WI38 (cell line): ENCODE measurements around the gene AP1G2.

Experiments used
- H3K4me3 ChIP-seq: 2 replicates; pipeline ENCODE4 v1.5.1; 2011; ENCODE audit warnings: low read depth, mild to moderate bottlenecking, control low read depth, low read length
- TF ChIP-seq, protein P1 (sequence below): IDR thresholded peaks from 2 replicates; pipeline ENCODE4 v1.5.1; 2012; ENCODE audit warnings: low read depth, mild to moderate bottlenecking, control low read depth, low read length

Gene AP1G2

GRCh38 chr14:23568600-23569331 lies 1.2 kb upstream of the AP1G2 start:
- TF ChIP-seq, protein P1, sequence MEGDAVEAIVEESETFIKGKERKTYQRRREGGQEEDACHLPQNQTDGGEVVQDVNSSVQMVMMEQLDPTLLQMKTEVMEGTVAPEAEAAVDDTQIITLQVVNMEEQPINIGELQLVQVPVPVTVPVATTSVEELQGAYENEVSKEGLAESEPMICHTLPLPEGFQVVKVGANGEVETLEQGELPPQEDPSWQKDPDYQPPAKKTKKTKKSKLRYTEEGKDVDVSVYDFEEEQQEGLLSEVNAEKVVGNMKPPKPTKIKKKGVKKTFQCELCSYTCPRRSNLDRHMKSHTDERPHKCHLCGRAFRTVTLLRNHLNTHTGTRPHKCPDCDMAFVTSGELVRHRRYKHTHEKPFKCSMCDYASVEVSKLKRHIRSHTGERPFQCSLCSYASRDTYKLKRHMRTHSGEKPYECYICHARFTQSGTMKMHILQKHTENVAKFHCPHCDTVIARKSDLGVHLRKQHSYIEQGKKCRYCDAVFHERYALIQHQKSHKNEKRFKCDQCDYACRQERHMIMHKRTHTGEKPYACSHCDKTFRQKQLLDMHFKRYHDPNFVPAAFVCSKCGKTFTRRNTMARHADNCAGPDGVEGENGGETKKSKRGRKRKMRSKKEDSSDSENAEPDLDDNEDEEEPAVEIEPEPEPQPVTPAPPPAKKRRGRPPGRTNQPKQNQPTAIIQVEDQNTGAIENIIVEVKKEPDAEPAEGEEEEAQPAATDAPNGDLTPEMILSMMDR = peak; percentile 20; the same call in 1 of the 2 replicates
- H3K4me3 ChIP-seq = no peak overlapping the region

- TF ChIP-seq, protein P1 = no peak
- H3K4me3 ChIP-seq = no peak overlapping the region
These were observed 519 bp upstream of the AP1G2 start for GRCh38 chr14:23568021-23568599.

GRCh38 chr14:23566778-23567185 lies 809 bp downstream of the AP1G2 start:
- TF ChIP-seq, protein P1 = no peak
- peak overlapping the region; percentile 60 for H3K4me3 ChIP-seq

- TF ChIP-seq, protein P1 = no peak
- H3K4me3 ChIP-seq = no peak overlapping the region
These were observed 1.3 kb downstream of the AP1G2 start for GRCh38 chr14:23566112-23566777.

GRCh38 chr14:23565626-23566025 lies 2.0 kb downstream of the AP1G2 start:
- no peak overlapping the region for H3K4me3 ChIP-seq
- TF ChIP-seq, protein P1 = no peak

GRCh38 chr14:23564876-23565275 lies 2.7 kb downstream of the AP1G2 start:
- H3K4me3 ChIP-seq = no peak overlapping the region
- TF ChIP-seq, protein P1 = no peak
